Forelimb muscle (tissue), 1 donor: Measurements from ENCODE around the gene TASP1. TPM values are rescaled to one million over a fixed set of nuclear protein-coding genes. Genes with fewer than 3 reads are reported as not detected.
"Not testable (repeated sequence)": the region's sequence is repeated elsewhere in the genome, so short reads cannot be mapped to it uniquely, and the experiment has no call there.

Experiments used
- DNase-seq: peaks from one replicate; pipeline ENCODE4 v3.0.0-alpha.2; 2013; ENCODE audit warnings: low read depth
- polyA plus RNA-seq: library from polyadenylated mRNA; unstranded; fragments of 120-200 nt; gene quantifications from one replicate; pipeline ENCODE4 v1.2.1, GENCODE V29; 2013; ENCODE audit not compliant: insufficient read length

Gene TASP1
- polyA plus RNA-seq, 1 donor: 6.6 TPM

DNA sequence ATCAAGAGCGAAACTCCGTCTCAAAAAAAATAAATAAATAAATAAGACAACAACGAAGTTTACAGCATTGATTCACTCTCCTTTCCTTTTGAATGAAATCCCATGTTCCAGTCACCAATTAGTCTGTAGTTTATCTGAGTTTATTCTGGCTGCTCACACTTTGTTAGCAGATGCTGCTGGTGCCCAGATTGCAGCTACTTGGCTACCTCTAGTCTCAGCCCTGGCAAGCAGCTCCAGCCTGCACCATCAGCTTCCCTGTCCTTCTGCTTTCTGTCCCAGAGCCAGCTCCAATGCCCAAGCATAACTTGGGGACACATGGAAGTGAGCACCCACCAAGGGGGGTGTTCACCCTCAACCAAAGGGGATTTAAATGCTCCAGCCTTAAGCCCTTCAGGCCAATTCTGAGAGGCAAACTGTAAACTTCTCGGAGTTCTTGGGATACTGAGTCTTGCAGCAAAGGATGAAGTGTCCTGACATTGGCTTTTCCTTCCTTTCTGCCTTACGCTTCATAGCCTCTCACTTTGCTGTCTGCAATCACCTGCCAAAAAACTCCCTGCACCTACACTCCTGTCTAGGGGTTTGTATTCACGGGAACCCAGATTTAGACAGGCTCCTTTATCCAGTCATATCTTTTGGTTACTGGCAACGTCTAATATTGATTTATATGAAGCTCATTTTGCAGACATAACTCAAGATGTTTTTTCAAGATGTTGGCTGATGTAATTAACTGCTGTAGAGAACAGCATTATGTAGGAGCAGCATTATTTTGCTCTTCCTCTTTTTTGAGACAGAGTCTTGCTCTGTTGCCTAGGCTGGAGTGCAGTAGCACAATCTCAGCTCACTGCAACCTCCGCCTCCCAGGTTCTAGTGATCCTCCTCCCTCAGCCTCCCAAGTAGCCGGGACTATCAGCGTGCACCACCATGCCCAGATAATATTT is 9.8 kb upstream of the TASP1 start:
- DNase-seq: no peak

DNA sequence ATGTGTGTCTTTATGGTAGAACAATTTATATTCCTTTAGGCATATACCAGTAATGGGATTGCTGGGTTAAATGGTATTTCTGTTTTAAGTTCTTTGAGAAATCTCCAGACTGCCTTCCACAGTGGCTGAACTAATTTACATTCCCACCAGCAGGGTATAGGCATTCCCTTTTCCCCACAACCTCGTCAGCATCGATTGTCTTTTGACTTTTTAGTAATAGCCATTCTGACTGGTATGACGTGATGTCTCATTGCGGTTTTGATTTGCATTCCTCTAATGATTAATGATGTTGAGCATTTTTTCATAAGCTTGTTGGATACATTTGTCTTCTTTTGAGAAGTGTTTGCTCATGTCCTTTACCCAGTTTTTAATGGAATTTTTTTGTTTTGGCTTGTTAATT is 5.3 kb upstream of the TASP1 start:
- no peak for DNase-seq

DNA sequence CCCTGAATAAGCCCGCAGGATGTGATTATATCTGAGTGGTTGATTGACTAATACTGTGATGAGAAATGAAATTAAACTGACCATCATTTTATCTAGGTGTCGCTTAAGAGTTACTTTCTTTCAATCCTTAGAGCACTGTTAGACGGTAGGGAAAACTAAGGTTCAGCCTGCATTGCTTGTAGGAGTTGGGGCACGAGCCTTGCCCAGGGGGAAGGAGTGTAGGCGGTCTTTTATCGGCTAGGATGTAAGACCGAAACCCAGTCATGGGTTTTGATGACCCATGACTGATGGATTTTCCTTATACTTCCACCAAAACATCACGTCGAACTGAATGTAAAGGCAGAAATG is 392 bp upstream of the TASP1 start:
- DNase-seq: no peak

DNA sequence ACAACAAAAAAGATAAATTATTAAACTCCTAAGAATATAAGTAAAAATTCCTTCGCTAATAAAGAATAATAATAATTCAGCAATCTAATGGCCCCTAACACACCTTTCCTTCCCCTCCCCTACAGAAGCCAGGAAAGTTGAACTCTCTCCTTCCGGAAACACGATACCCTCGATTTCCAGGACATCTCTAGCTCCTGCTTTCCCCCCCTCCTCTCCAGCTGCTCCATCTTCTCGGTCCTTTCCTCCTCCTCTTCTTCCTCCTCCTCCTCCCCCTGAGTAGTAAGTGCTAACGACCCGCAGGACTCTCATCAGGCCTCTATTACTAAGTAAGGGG is 603 bp downstream of the TASP1 start:
- no peak for DNase-seq

DNA sequence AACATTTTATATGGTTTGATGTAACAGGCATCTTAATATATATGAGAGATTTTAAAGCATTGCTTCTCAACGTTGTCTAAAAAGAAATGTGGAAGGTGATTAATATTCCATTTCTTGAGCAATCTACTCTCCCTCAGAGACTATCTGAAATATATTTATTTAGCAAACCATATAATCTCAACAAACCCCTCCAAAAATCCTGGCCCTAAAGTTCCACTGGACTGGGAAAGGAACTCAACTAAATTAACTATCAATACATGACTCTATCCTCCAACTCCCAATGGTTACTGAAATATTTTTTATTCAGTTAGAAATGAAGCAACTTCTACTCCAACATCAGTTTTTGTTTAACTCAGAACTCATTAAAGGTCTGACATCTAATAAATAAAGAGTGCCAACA is 6.3 kb downstream of the TASP1 start:
- DNase-seq: no peak

DNA sequence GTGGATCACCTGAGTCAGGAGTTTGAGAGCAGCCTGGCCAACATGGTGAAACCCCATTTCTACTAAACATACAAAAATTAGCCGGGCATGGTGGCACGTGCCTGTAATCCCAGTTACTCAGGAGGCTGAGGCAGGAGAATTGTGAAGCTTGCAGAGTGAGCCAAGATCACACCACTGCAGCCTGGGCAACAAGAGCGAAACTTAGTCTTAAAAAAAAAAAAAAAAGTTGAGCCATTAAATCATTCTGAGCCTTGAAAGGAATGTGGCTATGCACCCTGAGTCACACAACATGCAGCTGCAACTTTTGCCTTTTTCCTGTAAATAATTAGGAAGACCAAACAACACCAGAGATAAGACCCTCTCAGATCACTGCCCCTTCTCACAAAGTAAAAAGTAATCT is 11.2 kb downstream of the TASP1 start:
- DNase-seq: not testable (repeated sequence)

DNA sequence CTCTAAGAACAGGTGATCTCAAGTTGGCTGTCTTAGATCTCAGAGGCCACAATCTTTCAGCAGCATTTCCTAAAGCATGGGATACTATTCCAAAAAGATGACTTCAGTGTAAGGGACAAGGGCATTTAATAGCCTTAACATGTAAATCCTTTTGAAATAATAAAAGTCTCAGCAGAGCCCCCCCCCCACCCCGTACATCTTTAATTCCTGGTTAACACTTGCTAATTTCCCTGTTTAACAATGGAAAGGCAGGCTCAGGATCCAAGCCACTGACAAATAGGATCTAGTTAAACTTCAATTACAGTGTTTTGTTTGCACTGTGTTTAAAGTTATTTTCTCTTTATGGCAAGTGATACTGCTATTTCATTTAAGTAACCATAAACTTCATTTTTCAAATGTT is 12.0 kb downstream of the TASP1 start:
- DNase-seq: no peak

DNA sequence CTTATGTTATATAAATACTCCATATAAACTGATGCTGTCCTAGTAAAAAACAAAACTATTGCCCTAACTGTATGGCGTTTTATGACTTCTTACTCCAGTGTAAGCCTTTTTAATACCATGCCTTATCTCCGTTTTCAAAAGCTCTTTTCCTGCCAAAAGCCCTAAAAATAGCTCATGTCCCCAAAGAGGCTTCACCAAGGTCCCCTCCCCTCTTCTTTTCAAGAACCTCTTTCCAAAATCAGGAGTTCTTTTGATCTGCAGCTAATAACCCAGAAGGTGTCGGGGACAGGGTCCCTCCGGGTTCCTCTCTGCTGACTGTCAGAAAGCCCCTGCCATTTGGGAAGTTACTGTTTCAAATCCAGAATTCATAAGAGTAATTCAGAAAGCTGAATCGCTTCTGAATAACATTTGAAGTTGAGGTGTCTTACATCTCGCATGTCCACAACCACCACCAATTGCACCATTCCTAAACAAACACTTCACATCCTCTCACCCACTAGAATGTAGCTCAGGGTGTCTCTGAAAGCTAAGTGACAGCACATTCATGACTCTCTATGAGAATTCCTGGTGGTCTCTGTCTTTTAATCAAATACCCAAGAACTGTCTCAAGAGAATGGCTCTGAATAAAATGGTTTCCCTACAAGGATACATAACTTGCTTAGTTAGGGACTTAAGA is 13.3 kb downstream of the TASP1 start:
- DNase-seq: no peak

DNA sequence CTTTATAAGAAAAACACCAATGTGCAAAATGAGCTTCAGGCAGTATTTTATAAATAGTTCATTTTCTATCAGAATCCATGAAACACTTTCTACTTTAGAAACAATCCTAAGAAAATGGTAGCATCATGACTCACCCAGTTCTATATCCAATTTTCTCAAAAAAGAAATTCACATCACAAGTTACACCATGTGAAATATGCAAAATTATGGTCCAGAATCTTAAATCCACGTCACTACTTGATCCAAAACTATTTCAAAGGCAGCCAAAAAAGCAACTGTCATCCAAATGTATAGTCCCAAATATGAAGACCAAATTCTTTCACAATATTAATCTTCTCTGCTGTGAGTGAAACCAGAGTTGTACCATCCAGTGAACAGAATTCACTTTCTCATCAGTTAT is 19.3 kb downstream of the TASP1 start:
- not testable (repeated sequence) for DNase-seq

DNA sequence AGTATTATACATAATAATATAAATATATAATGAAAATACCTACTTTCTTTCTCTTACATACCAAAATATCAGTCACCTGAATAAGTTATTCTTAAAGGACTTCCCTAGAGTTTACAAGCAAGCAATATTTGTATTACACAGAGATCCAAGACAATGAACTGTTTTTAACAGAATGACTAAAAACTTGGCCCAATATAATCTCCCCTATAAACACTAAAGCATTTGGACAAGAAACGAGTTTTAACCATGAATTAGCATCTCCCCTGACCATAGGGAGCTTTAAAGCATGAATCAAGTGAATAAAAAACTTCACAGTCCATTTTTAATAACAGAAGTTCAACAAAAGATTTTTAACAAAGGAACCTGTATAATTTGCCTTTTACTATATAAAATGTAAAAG is 20.3 kb downstream of the TASP1 start:
- DNase-seq: not testable (repeated sequence)

DNA sequence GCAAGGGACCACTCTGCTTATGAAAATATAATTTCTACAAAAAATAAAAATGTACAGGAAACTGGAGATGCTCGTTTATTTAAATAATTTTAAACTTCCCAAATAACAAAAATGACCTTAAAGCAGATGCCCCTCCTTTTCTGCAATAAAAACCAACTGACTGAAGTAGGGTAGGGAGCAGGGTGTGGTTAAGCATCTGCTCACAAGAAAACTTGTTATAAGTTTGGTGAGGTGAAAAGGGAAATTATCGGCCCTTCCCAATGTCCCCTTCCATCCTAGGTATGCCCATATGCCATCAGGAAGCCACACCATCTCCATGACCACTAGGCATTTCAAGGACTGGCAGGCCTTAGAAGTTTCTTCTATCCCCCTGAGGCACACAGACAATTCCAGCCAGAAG is 21.1 kb downstream of the TASP1 start:
- DNase-seq: not testable (repeated sequence)

DNA sequence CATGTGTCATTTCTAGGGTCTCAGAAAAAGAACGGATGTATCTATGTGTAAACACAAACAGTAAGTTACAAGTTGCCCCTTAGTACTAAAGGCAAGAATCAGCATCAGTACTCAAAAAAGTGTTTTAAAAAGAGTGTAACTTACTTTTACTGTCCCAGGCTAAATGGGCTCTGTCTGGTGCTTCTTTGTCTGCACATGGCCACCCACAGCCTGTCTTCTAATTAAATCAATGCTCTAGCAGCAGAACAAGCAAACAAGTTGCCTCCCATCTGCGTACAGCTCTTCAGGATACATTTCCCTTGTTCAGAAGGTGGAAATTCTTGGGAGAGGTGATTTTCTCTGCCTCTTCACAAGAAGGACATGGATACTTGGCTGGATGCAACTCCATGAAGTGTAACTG is 22.0 kb downstream of the TASP1 start:
- DNase-seq: not testable (repeated sequence)

DNA sequence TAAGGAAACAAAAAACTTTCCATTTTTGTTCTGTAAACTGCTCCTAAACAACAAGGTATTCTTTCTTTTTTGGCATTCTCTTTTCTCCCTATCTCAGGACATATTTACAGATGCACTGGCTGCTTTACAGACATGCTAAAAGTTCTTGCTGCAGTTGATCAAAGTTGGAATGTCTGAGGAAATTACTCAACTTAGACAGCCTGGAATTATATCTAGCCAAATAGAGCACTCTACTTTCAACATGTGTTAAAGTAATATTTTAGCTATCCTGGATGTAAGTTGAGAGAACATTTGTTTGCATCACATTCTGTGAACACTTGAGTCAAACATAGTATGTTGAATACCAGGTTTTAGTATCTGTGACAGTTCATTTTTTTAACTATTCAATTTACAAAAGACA is 24.8 kb downstream of the TASP1 start:
- DNase-seq: no peak

DNA sequence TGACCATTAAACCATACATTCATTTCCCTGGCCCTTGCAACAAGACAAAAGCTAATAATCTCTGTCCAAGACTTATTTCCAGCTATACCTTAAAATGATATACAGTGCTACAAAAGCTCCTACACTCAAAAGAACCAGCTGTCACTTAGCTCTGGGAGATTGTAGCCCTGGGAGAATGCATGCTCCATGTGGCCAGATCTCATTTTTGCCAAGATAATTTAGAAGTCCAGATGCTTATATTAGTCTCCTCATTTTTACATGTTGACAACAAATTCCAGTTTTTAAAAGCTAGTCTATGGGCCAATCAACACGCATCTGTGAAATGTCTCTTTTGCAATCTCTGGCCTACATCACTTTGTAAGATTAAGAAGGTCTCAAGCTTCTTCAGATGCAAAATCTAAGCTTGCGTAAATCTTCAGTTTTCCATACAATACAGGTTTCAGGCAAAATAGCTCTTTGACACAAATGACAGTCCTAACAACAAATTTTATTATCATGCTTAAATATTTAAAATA is 27.1 kb downstream of the TASP1 start:
- DNase-seq: no peak

DNA sequence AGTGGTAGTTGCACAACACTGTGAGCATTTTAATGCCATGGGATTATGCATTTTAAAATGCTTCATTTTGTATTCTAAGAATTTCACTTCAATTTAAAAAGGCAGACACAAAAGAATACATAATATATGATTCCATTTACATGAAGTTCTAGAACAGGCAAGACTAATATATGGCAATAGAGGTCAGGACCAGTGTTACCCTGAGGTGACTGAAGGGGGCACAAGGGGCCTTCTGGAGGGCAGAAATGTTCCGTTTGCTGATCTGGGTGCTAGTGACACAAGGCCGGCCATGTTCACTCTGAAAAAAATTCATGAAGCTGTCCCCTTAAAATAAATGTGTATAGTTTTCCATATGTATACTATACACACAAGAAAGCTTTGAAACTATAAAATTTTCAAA is 28.5 kb downstream of the TASP1 start:
- no peak for DNase-seq

DNA sequence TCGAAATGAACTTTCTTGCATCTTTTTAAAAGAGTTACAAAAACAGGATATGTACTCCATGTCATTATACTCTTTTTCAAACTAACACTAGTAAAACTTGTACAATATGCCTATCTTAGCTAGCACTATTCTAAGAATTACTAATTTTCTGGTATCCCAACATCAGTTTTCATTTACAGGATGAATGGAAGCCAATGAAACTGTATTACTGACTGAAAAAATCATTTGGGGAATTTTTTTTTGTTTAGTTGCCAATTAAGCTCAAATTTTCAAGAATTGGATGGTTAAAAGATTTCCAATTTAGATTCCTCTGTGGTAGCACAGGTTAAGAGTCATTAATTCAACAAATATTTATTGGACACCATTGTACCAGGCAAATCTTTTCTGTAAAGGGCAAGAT is 30.7 kb downstream of the TASP1 start:
- no peak for DNase-seq

DNA sequence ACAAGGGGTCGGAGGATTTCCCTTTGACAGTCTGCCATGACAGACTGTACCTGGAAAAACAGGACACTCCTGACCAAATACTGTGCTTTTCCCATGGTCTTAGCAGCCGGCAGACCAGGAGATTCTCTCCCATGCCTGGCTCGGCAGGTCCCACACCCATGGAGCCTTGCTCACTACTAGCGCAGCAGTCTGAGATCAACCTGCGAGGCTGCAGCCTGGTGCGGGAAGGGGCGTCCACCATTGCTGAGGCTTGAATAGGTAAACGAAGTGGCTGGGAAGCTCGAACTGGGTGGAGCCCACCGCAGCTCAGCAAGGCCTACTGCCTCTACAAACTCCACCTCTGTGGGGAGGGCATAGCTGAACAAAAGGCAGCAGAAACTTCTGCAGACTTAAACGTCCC is 45.3 kb downstream of the TASP1 start:
- DNase-seq: not testable (repeated sequence)

DNA sequence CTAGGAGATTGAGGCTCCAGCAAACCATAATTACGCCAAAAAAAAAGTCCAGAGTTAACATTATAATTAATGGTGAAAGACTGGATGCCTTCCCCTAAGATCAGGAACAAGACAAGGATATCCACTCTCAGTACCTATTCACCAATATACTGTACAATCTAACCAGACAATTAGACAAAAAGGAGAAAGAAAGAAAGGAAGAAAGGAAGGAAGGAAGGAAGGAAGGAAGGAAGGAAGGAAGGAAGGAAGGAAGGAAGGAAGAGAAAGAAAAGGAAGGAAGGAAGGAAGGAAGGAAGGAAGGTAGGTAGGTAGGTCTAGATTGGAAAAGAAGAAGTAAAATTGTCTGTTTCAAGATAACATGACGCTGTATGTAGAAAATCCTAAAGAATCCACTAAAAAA is 50.7 kb downstream of the TASP1 start:
- no peak for DNase-seq

DNA sequence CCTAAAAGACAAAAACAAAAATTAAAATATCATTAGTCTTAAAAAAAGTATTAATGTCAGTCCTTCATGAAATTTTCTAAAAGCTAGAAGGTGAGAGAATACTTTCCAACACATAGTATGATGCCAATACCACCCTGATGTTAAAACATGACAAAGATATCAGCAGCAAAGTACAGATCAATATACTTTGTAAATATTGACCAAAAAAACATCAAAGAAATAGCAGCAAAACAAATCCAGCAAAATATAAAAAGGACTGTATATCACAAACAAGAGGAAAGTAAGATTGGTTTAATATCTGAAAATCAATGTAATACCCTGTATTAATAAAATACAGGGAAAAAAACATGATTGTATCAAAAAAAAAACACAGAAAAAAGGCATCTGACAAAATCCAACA is 51.4 kb downstream of the TASP1 start:
- no peak for DNase-seq

DNA sequence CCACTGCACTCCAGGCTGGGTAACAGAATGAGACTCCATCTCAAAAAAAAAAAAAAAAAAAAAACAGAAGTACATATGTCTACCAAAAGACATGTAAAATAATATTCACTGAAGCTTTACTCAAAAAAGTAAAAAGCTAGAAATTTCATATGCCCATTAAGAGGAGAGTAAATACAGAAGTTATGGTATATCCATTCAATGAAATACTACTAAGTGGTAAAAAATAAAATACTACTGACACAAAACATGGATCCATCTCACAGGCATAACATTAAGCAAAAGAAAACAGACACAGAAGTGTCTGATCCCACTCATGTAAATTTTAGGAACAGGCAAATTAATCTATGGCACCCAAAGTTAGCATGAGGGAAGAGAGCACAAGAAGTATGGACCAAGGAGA is 52.6 kb downstream of the TASP1 start:
- no peak for DNase-seq

DNA sequence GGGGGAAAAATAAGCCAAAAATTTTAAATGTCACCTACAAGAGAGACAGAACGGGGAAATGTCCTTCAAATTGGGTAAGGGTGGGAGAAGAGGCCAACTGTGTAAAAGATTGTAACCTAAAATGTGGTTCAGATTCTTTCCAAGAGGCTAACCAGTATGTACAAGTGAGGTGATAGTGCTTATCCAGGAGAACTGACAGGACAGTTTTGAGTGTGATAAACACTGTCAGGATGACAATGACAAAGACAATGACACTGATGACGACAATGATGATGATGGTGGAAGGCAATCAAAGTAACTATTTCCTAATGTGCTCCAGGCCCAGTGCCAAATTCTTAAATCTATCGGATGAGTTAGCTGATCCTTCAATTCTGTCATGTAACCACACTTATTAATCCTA is 57.3 kb downstream of the TASP1 start:
- DNase-seq: no peak

DNA sequence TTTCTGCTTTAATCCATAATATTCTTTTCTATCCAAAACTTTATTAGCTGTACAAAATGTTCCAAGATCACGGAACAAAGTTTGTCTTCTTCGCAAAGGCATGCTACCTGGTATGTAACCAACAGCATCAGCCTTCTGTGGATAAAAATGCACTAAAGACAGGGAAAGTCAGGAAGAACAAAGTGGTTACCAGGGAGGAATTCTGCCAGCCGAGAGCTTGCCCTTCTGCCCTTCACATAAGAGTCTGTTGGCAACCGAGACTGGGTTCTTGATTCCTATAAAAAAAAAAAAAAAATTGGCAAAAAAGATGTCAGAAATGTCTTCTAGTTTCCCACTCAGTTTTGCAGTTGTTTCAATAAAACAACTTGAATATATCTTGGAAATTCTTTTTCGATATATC is 58.0 kb downstream of the TASP1 start:
- no peak for DNase-seq

DNA sequence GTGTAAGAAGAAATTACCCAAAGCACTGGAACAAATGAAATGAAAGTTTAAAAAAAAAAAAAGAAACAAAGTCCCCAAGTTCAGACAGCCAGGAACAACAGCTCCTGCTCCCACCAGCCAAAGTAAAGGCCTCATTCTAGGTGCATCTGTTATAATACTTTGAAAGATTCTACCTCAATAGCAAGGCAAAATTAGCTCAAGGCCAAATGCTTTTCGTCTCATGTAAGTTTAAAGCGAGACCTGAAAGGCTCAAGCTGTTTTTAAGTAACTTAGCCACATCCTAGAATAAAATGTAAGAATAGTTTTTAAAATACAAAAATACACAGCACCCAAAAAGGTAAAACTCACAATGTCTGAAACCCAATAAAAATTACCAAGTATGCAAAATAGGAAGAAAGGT is 64.7 kb downstream of the TASP1 start:
- no peak for DNase-seq
